ENCODE data around the gene MYO7B. TPM values are rescaled to one million over a fixed set of nuclear protein-coding genes. Genes with fewer than 3 reads are reported as not detected.
A peak's percentile ranks its signal among the peaks of the same experiment; 100 is the strongest.

MYO7B gene
- total and polyA plus RNA-seq, 2 donors (not counting 1 experiment from before 2014, with no cell fraction given) = 5.0 to 68.2 TPM

- intact Hi-C loops (cut with micrococcal nuclease) = loop anchor here (5.0 kb wide), 1 partner anchor 119 kb away; the partner anchor contains the start of gene IWS1
- Histone ChIP-seq H4K20me1 (ENCODE audit: control insufficient read depth, insufficient read depth, low read length, poor library complexity, severe bottlenecking) (no peaks in the 10 kb centered on the region), H3K36me3 (replicated peaks in 1 of 2; ENCODE audit: control extremely low read depth in 1 of 2, control insufficient read depth in 1 of 2, extremely low read depth in 1 of 2, insufficient read depth in 2 of 2, low read length in 1 of 2) (no peaks in the 10 kb centered on the region), H3K27ac (ENCODE audit: low read length in 2 of 2) (no peak overlapping the region), H3K4me1 (ENCODE audit: control insufficient read depth in 2 of 2, insufficient read depth in 2 of 2, low read length in 2 of 2) (peaks cover 23 to 60% of the 10 kb centered on the region in 2 donors), H3K4me2 (replicated peaks; ENCODE audit: low read depth, low read length, poor library complexity, severe bottlenecking) (no peak overlapping the region), H3K4me3 (ENCODE audit: control extremely low read depth in 1 of 5, extremely low read depth in 1 of 5, insufficient read depth in 1 of 5, low read depth in 2 of 5, low read length in 4 of 5) (no peak overlapping the region), H3K9me3 (ENCODE audit: control extremely low read depth in 1 of 3, control insufficient read depth in 2 of 3, insufficient read depth in 1 of 3, low read length in 2 of 3) (peaks cover 0 to 8% (median 0%) of the 10 kb centered on the region in 3 donors), H3K27me3 (replicated peaks in 1 of 4; ENCODE audit: control extremely low read depth in 1 of 4, control insufficient read depth in 3 of 4, insufficient read depth in 4 of 4, low read length in 3 of 4) (no peaks in the 10 kb centered on the region), H3K9ac (ENCODE audit: low read length) (no peak overlapping the region), H2AFZ (ENCODE audit: insufficient read depth, low read depth, low read length, poor library complexity, severe bottlenecking) (no peak overlapping the region), H3K79me2 (ENCODE audit: control insufficient read depth, insufficient read depth, low read length) (no peaks in the 10 kb centered on the region)
- ChIA-PET POLR2A (no interaction called here), CTCF (interaction anchor here (3.9 to 19.3 kb wide), 2 partner anchors 15 to 54 kb away, joined by 22 to 553 read pairs; no protein-coding TSS in a partner anchor)
- H3K27ac Mint-ChIP-seq = peak overlapping the region; percentile 53
- H3K9me3 Mint-ChIP-seq (ENCODE audit: insufficient read depth) = no peaks in the 10 kb centered on the region
- peaks cover 56% of the 10 kb centered on the region for H3K4me1 Mint-ChIP-seq
- WGBS (ENCODE audit: insufficient coverage) = 83% methylated on average over 24 of the region's 24 CpGs
- TF ChIP-seq CTCF (IDR thresholded peaks at IDR 0.05) (no peak), EZH2 (IDR thresholded peaks at IDR 0.05; ENCODE audit: borderline replicate concordance, insufficient read depth, low read depth, low read length, poor library complexity, severe bottlenecking) (no peak)
- ATAC-seq (ENCODE audit: low read depth) = no peak
- H3K27me3 Mint-ChIP-seq = no peaks in the 10 kb centered on the region
- H3K4me3 Mint-ChIP-seq = no peak overlapping the region
- DNase-seq = no peak
Observed at GRCh38 chr2:127646487-127647241, 111.2 kb downstream of the MYO7B start.

All from B cell (primary cell).